Measurements from ENCODE around the gene BSG.

Gene BSG

GRCh38 chr19:572140-572742, at the start of gene BSG:
TSS of gene BSG (plus strand) at chr19:572596. CDS start at chr19:572635, 39 bp downstream.
- no peaks in the 10 kb centered on the region for H3K27me3 ChIP-seq (ENCODE audit: control insufficient read depth, insufficient read depth, low read length)
- H3K27ac ChIP-seq (ENCODE audit: low read depth, low read length) = peak within 1 kb of the TSS; percentile 96
- H3K4me1 ChIP-seq (ENCODE audit: control insufficient read depth, insufficient read depth, low read length) = peaks cover 21% of the 10 kb centered on the region
- H3K36me3 ChIP-seq (ENCODE audit: control insufficient read depth, insufficient read depth, low read length) = peaks cover 10% of the 10 kb centered on the region
- H3K9ac ChIP-seq (ENCODE audit: low read length) = peak within 1 kb of the TSS; percentile 91
- H3K9me3 ChIP-seq (ENCODE audit: control insufficient read depth, insufficient read depth, low read depth, low read length) = peaks cover 4% of the 10 kb centered on the region; the same call in 1 of the 2 replicates
- H3K4me3 ChIP-seq (ENCODE audit: low read depth, low read length) = peak within 1 kb of the TSS; percentile 100

DNA sequence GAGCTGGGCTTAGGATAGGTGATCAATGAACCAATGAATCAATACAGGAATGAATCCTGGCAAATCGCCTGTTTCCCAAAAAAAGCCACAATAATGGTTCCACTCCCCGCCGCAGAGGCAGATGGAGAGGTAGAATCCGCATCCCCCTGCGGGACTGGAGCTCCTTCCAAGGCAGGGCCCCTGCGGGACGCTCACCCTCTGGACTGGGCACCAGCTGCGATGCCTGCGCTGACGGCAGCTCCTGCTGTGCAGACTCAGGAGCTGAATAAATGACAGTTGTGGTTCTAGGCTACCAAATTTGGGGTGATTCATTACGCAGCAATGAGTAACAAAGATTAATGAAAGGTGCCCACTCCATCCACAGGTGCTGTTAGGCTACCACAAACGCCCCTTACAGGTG, 49.7 kb upstream of the BSG start:
- peaks cover 9% of the 10 kb centered on the region; the same call in 1 of the 2 replicates for H3K9me3 ChIP-seq (ENCODE audit: control insufficient read depth, insufficient read depth, low read depth, low read length)
- no peak overlapping the region for H3K27ac ChIP-seq (ENCODE audit: low read depth, low read length)
- no peaks in the 10 kb centered on the region for H3K27me3 ChIP-seq (ENCODE audit: control insufficient read depth, insufficient read depth, low read length)
- peaks cover 12% of the 10 kb centered on the region; the same call in 1 of the 2 replicates for H3K4me1 ChIP-seq (ENCODE audit: control insufficient read depth, insufficient read depth, low read length)
- H3K9ac ChIP-seq (ENCODE audit: low read length) = no peak overlapping the region
- no peaks in the 10 kb centered on the region for H3K36me3 ChIP-seq (ENCODE audit: control insufficient read depth, insufficient read depth, low read length)
- H3K4me3 ChIP-seq (ENCODE audit: low read depth, low read length) = no peak overlapping the region

- Histone ChIP-seq H3K9me3 (ENCODE audit: control insufficient read depth, insufficient read depth, low read depth, low read length) (peaks cover 9% of the 10 kb centered on the region; the same call in 1 of the 2 replicates), H3K9ac (ENCODE audit: low read length) (no peak overlapping the region), H3K4me3 (ENCODE audit: low read depth, low read length) (no peak overlapping the region), H3K36me3 (ENCODE audit: control insufficient read depth, insufficient read depth, low read length) (no peaks in the 10 kb centered on the region), H3K4me1 (ENCODE audit: control insufficient read depth, insufficient read depth, low read length) (peaks cover 12% of the 10 kb centered on the region; the same call in 1 of the 2 replicates), H3K27ac (ENCODE audit: low read depth, low read length) (no peak overlapping the region), H3K27me3 (ENCODE audit: control insufficient read depth, insufficient read depth, low read length) (no peaks in the 10 kb centered on the region)
Measured at GRCh38 chr19:524062-524674, 48.2 kb upstream of the BSG start.

GRCh38 chr19:525029-525428, 47.4 kb upstream of the BSG start:
- H3K36me3 ChIP-seq (ENCODE audit: control insufficient read depth, insufficient read depth, low read length) = no peaks in the 10 kb centered on the region
- H3K9me3 ChIP-seq (ENCODE audit: control insufficient read depth, insufficient read depth, low read depth, low read length) = peaks cover 9% of the 10 kb centered on the region; the same call in 1 of the 2 replicates
- H3K4me3 ChIP-seq (ENCODE audit: low read depth, low read length) = peak overlapping the region; percentile 3; the same call in 1 of the 2 replicates
- H3K4me1 ChIP-seq (ENCODE audit: control insufficient read depth, insufficient read depth, low read length) = peaks cover 12% of the 10 kb centered on the region; the same call in 1 of the 2 replicates
- H3K9ac ChIP-seq (ENCODE audit: low read length) = no peak overlapping the region
- no peak overlapping the region for H3K27ac ChIP-seq (ENCODE audit: low read depth, low read length)
- no peaks in the 10 kb centered on the region for H3K27me3 ChIP-seq (ENCODE audit: control insufficient read depth, insufficient read depth, low read length)

DNA sequence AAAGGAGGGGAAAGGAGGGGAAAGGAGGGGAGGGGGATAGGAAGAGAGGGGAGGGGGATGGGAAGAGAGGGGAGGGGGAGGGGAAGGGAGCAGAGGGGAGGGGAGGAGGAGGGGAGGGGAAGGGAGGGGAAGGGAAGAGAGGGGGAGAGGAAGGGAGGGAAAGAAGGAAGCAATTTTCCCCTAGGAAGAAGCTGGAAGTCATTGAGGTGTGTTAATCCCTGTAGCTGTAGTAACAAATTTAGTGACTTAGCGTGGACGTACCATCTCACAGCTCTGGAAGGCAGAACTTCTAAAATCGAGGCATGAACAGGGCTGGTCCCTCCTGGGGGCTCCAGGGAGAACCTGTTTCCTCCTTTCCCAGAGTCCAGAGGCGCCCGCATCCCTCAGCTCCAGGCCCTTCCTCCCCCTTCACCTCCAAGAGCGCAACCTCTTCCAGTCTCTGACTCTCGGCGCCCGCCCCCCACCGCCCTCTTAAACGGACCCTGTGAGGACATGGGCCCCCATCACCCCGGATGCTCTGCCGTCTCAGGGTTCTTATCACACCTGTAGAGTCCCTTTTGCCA, 46.5 kb upstream of the BSG start:
- no peak overlapping the region for H3K4me3 ChIP-seq (ENCODE audit: low read depth, low read length)
- peaks cover 12% of the 10 kb centered on the region; the same call in 1 of the 2 replicates for H3K4me1 ChIP-seq (ENCODE audit: control insufficient read depth, insufficient read depth, low read length)
- H3K9ac ChIP-seq (ENCODE audit: low read length) = no peak overlapping the region
- H3K36me3 ChIP-seq (ENCODE audit: control insufficient read depth, insufficient read depth, low read length) = no peaks in the 10 kb centered on the region
- H3K27me3 ChIP-seq (ENCODE audit: control insufficient read depth, insufficient read depth, low read length) = no peaks in the 10 kb centered on the region
- peaks cover 6% of the 10 kb centered on the region; the same call in 1 of the 2 replicates for H3K9me3 ChIP-seq (ENCODE audit: control insufficient read depth, insufficient read depth, low read depth, low read length)
- H3K27ac ChIP-seq (ENCODE audit: low read depth, low read length) = no peak overlapping the region

GRCh38 chr19:530134-531008, 42.0 kb upstream of the BSG start:
- H3K27ac ChIP-seq (ENCODE audit: low read depth, low read length) = no peak overlapping the region
- H3K4me1 ChIP-seq (ENCODE audit: control insufficient read depth, insufficient read depth, low read length) = peaks cover 17% of the 10 kb centered on the region
- no peak overlapping the region for H3K9ac ChIP-seq (ENCODE audit: low read length)
- H3K4me3 ChIP-seq (ENCODE audit: low read depth, low read length) = peak overlapping the region; percentile 100
- peaks cover 3% of the 10 kb centered on the region for H3K36me3 ChIP-seq (ENCODE audit: control insufficient read depth, insufficient read depth, low read length)
- H3K27me3 ChIP-seq (ENCODE audit: control insufficient read depth, insufficient read depth, low read length) = no peaks in the 10 kb centered on the region
- no peaks in the 10 kb centered on the region for H3K9me3 ChIP-seq (ENCODE audit: control insufficient read depth, insufficient read depth, low read depth, low read length)

DNA sequence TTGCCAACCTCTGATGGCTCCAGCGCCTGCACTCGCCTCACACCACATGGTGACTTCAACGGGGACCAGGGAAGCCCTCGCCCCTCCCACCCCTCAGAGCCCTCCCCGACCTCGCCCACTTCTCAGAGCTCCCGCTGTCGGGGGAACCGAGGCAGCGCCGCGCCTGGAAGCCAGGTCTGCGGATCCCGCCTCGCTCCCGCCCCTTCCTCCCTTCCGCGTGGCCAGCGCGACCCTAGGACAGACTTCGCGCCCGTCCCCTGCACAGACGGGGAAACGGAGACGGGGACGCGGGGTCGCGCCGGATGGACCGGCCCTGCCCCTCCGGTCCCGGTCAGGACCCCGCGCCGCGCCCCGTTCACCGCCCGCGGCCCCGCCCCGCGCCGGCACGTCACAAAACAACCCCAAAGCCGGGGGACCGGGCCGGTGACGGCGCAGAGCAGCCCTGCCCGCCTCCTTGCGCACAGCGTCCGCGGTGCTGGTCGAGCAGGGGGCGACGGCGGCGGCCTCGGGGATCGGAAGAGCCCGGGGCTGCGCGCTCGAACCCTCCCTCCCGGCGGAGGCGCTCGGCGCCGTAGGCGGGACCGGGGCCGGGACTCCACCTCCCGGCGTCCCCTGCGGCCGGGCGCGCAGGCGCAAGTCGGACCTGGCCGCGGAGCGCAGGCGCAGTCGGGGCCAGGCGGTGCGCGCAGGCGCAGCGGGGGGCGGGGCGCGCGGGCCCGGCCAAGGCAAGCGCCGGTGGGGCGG, 41.2 kb upstream of the BSG start:
- peak overlapping the region; percentile 100 for H3K4me3 ChIP-seq (ENCODE audit: low read depth, low read length)
- H3K36me3 ChIP-seq (ENCODE audit: control insufficient read depth, insufficient read depth, low read length) = peaks cover 11% of the 10 kb centered on the region
- no peaks in the 10 kb centered on the region for H3K27me3 ChIP-seq (ENCODE audit: control insufficient read depth, insufficient read depth, low read length)
- H3K4me1 ChIP-seq (ENCODE audit: control insufficient read depth, insufficient read depth, low read length) = peaks cover 11% of the 10 kb centered on the region
- peak overlapping the region; percentile 74 for H3K9ac ChIP-seq (ENCODE audit: low read length)
- no peaks in the 10 kb centered on the region for H3K9me3 ChIP-seq (ENCODE audit: control insufficient read depth, insufficient read depth, low read depth, low read length)
- peak overlapping the region; percentile 75; the same call in 1 of the 2 replicates for H3K27ac ChIP-seq (ENCODE audit: low read depth, low read length)

DNA sequence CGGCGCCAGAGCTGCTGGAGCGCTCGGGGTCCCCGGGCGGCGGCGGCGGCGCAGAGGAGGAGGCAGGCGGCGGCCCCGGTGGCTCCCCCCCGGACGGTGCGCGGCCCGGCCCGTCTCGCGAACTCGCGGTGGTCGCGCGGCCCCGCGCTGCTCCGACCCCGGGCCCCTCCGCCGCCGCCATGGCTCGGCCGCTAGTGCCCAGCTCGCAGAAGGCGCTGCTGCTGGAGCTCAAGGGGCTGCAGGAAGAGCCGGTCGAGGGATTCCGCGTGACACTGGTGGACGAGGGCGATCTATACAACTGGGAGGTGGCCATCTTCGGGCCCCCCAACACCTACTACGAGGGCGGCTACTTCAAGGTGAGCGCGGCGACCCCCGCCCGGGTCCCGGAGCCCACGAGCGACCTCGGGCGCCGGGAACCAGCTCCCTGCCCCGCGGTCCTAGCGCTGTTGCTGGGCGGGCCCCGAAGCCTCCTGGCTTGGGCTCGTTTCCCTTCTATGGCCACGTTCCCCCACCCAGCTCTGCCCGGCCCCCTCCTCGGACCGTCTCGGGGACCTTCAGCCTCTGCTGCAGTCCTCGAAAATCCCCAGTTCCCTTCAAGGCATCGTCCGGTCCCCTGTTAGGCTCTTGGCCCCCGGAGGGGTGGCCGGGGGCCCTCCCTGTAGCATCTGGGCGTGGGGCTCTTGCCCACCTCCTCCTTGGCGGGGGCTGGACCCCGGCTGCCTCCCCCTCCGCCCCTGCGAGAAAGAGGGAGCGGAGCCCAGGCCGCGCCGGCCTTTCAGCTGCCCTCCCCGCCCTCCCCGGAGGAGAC, 40.4 kb upstream of the BSG start, which contains the start of gene CDC34:
TSS of gene CDC34 (plus strand) at position 8 of the 808 bp plus-strand sequence. CDS start at position 180, 172 bp downstream.
- Histone ChIP-seq H3K27ac (ENCODE audit: low read depth, low read length) (peak within 1 kb of the TSS; percentile 77; the same call in 1 of the 2 replicates), H3K4me1 (ENCODE audit: control insufficient read depth, insufficient read depth, low read length) (peaks cover 9% of the 10 kb centered on the region), H3K9me3 (ENCODE audit: control insufficient read depth, insufficient read depth, low read depth, low read length) (no peaks in the 10 kb centered on the region), H3K27me3 (ENCODE audit: control insufficient read depth, insufficient read depth, low read length) (no peaks in the 10 kb centered on the region), H3K9ac (ENCODE audit: low read length) (peak within 1 kb of the TSS; percentile 74), H3K4me3 (ENCODE audit: low read depth, low read length) (peak within 1 kb of the TSS; percentile 100), H3K36me3 (ENCODE audit: control insufficient read depth, insufficient read depth, low read length) (peaks cover 19% of the 10 kb centered on the region)

- peak overlapping the region; percentile 100 for H3K4me3 ChIP-seq (ENCODE audit: low read depth, low read length)
- H3K9ac ChIP-seq (ENCODE audit: low read length) = peak overlapping the region; percentile 73
- no peaks in the 10 kb centered on the region for H3K9me3 ChIP-seq (ENCODE audit: control insufficient read depth, insufficient read depth, low read depth, low read length)
- no peaks in the 10 kb centered on the region for H3K27me3 ChIP-seq (ENCODE audit: control insufficient read depth, insufficient read depth, low read length)
- H3K4me1 ChIP-seq (ENCODE audit: control insufficient read depth, insufficient read depth, low read length) = peaks cover 9% of the 10 kb centered on the region
- H3K36me3 ChIP-seq (ENCODE audit: control insufficient read depth, insufficient read depth, low read length) = peaks cover 24% of the 10 kb centered on the region
- H3K27ac ChIP-seq (ENCODE audit: low read depth, low read length) = peak overlapping the region; percentile 77; the same call in 1 of the 2 replicates
Measured at GRCh38 chr19:532561-533363, 39.6 kb upstream of the BSG start.
